DMS114 treated with DMSO at 0.1 percent for 48 hours (cell line): Measurements from ENCODE around the gene THSD8.

Experiments used
- DNase-seq: peaks from one replicate; lab custom pipeline; 2025; ENCODE audit not compliant: unreplicated experiment; lab: John Stamatoyannopoulos, UW

The THSD8 gene

GRCh38 chr19:12801466-12802266 lies at the start of gene THSD8, which contains the start of gene PRDX2:
THSD8 (plus strand) TSS chr19:12802069; CDS start chr19:12802072, 3 bp downstream.
PRDX2 (minus strand) TSS chr19:12801800; CDS start chr19:12801261, 539 bp downstream.
- DNase-seq, result no peak

DNA sequence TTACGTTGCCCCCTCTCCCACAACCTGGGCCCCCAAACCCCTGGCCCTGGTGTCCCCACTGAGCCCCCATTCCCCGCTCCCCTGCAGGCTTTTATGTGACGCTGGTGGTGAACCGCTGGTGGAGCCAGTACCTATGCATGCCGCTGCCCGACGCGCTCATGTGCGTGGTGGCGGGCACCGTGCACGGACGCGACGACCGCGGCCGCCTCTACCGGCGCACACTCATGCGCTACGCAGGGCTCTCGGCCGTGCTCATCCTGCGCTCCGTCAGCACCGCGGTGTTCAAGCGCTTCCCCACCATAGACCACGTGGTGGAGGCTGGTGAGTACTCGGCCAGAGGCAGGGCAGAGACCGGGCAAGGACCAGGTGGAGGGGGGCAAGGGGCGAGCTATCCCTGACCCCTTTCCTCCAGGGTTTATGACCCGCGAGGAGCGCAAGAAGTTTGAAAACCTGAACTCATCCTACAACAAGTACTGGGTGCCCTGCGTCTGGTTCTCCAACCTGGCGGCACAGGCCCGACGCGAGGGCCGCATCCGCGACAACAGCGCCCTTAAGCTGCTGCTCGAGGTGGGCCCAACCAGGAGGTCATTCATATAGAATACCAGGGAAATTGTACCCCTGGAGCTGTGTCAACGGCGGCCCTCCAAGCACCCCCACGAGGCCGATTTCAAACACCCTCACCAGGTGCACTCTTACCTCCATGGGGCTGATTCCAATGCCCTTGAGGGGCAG lies 47.2 kb upstream of the THSD8 start:
- no peak for DNase-seq

DNA sequence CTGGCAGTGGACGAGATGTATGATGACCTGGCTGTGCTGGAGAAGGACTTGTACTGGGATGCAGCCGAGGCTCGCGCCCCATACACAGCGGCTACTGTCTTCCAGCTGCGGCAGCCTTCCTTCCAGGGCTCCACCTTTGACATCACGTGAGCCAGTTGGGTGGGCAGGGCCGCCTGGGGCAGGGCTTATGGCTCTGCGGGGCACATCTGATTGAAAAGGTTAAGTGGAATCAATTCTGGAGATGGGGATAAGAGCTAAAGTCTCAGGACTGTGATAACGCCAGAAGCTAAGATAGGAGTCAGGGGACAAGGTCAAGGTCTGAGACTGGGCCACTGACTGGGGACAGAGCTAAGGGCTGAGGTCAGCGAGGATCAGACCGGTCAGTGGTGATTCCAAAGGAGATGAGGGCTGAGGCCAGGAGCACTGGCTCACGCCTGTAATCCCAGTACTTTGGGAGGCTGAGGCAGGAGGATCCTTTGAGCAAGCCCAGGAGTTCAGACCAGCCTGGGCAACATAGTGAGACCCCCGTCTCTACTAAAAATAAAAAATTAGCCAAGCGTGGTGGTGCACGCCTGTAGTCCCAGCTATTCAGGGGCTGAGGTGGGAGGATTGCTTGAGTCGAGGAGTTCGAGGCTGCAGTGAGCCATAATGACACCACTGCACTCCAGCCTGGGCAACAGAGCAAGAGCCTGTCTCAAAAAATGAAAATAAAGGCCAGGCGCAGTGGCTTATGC lies 45.6 kb upstream of the THSD8 start:
- DNase-seq, result no peak

DNA sequence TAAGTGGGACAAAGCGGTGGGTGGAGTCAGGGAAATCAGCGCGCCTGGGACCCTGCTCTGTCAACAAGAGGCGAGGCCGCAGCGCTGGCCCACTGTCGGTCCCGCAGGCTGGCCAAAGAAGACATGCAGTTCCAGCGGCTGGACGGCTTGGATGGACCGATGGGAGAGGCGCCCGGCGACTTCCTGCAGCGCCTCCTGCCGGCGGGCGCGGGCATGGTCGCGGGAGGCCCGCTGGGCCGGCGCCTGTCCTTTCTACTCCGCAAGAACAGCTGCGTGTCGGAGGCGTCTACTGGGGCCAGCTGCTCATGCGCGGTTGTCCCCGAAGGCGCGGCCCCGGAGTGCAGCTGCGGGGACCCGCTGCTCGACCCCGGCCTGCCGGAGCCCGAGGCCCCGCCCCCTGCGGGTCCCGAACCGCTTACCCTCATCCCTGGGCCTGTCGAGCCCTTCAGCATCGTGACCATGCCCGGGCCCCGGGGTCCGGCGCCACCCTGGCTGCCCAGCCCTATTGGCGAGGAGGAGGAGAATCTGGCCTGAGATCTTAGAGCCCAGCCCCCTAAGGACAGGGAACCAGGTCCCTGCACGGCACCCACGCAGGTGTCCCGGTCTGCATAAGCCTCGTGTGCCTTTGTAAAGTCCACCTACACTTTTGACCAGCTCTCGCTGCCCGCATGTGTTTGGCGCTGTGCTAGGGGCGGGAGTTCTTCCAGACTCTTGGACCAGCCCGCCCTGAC lies 44.2 kb upstream of the THSD8 start:
- DNase-seq, result peak; percentile 53

DNA sequence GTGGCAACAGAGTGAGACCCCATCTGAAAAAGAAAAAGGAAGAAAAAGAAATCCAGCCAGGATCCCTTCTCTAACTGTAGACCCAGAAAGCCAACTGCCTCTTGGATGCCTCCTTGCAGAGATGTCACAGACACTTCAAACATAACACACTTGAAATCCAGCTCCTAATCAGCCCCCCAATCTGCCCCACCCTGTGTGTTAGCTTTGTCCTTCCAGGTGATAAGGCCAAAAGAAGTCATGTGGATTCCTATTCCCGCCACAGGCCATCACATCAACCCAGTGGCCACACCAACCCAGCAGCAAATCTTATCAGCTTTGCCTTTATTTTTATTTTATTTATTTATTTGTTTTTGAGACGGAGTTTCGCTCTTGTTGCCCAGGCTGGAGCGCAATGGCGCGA lies 42.2 kb upstream of the THSD8 start:
- DNase-seq, result no peak

- DNase-seq, result no peak
Measured at GRCh38 chr19:12763100-12763499, 38.8 kb upstream of the THSD8 start.

DNA sequence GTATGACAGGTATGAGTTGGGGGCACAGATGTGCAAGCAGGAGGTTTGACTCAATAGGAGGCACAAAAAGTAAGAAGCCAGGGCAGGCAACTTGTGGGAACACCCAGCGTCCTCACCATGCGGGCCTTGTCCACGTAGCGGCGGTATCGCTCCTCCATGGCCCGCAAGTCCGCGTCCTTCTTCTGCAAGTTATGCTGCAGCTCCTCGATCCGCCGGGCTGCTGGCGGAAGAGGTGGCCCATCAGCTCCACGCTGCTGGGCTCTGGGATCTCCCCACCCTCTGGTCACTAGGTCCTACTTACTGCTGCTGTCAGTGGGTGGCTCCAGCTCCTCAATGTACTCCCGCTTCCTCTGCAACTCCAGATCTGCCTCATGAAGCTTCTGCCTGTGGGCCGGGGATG lies 37.2 kb upstream of the THSD8 start:
- DNase-seq, result no peak

DNA sequence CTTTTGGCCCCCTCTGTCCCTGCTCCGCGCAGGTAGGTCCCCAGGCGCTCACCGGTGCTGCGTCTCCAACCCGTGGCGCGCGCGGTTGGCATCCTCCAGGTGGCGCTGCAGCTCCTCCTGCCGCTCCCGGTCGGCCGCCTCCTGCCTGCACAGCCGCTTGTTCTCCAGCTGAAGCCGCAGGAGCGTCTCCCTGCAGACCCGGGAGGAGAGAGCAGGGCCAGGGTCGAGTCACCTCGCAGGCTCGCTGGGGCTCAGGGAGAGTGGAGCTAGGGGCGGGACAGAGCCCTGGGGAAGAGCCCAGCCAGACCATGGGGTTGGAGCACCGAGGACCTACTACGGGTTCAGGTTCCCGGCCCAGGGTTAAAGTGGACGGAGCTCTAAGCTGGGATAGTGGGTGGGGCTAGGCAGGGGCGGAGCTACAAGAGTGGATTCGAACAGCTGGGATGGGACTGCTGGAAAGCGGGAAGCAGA lies 35.8 kb upstream of the THSD8 start:
- DNase-seq, result no peak

- no peak for DNase-seq
Measured at GRCh38 chr19:12767150-12767549, 34.7 kb upstream of the THSD8 start.

GRCh38 chr19:12767666-12768065 lies 34.2 kb upstream of the THSD8 start:
- DNase-seq, result no peak

DNA sequence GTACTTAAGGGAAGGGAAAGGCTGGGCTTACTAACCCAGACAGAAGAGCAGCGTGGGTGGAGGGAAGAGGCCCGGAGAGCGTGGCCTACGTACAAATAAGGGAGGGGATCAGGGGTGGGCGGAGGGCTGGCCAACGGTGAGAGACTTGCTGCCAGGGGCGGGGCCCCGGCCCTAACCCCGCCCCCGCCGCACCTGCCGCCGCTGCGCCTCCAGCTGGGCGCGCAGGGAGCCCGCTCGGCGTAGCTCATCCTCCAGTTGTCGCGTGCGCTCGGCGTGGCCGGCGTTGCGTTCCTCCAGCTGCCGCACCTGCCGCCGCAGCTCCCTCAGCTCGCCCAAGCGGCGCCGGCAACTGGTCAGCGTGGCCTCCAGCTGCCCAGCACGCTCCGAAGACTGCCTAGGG lies 32.2 kb upstream of the THSD8 start:
- DNase-seq, result no peak

- DNase-seq, result no peak
Measured at GRCh38 chr19:12770922-12771321, 30.9 kb upstream of the THSD8 start.

DNA sequence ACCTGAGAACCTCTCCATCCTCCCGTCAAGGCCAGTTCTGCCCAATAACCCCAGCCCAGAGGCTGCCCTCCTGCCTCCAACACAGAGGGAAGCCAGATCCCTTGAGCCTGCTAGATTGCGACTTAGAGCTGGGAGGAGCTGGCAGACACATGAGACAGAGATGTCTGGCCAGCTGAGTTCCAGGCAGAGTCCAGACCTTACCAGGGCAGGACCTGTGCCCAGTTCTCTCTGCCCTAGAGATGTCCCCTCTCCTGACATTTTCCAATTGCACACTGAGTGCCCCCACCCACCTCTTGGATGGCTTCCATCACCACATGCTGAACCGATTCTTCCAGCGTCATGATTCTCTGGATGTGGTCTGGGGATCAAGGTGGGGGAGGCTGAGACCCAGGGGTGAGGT lies 29.5 kb upstream of the THSD8 start:
- DNase-seq, result no peak

GRCh38 chr19:12773571-12773970 lies 28.3 kb upstream of the THSD8 start:
- no peak for DNase-seq

DNA sequence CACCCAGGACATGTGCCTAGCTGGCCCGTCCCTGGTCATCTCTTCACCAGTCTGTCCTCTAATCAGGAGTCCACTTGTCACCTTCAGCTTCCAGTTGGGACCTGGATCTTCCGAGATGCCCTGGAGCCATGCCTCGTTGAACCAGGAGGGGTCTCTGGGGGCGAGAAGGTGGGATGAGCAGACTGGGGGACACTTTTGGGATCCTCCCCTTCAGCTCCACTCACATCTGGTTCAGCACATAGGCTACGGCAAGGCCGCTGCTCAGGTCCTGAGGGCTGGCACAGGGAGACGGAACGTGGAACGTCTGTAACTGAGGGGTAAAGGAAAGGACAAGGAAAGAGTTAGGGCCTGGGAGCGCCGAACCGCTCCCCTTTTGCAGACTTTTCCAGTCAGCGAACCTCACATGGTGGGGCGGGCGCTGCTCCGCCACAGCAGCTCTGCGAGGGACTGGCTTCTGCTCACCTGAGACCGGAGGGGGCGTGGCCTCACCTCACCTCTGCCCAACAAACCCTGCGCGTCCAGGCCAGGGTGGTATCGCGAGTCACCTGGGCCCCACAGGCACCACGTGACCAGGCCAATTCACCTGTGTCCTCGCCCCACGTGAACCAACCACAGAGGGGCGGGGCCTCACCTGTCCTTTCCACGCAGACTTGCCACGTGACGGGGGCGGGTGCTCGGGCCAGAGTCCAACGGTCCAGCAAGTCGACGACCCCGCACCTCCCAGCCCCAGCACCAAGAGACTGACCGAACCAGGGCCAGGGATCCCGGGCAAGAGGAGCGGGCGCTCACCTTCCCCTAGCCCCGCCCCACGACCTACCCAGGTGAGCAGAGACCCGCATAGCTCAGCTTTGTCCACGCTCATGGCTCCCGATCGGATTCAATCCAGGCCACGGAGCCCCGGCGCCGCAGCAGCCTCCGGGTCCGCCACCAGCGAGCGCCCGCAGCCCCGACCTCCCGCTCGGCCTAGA lies 27.0 kb upstream of the THSD8 start, which contains the start of gene HOOK2:
Gene HOOK2 (minus strand): TSS at position 965 of the 968 bp plus-strand sequence. CDS start 103 bp downstream, at position 862.
- DNase-seq, result no peak

- DNase-seq, result peak; percentile 60
Measured at GRCh38 chr19:12777217-12778016, 24.5 kb upstream of the THSD8 start.

GRCh38 chr19:12778017-12778904 lies 23.6 kb upstream of the THSD8 start:
- DNase-seq, result peak; percentile 52

DNA sequence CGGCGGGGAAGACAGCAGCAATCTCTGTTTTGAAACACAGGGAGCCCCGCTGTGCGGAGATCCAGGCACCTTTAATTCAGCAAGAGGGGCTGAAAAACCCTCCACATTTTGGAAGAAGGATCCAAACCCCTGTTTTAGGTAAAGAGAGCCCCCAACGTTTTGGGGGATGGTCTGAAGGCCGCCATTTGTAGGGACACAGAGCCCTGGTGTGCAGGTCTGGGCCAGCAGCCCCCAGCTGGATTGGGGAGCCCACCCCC lies 23.0 kb upstream of the THSD8 start:
- DNase-seq, result no peak
